B cell (primary cell): ENCODE results near the gene SYT11. TPM values are rescaled to one million over a fixed set of nuclear protein-coding genes. Genes with fewer than 3 reads are reported as not detected.
"Not testable (repeated sequence)": the region's sequence is repeated elsewhere in the genome, so short reads cannot be mapped to it uniquely, and the experiment has no call there.

Experiments used
- ATAC-seq: fragments of 200-7000 bp; cut with Tn5 transposase; one replicate; pipeline ENCODE4 v1.10.0; 2021; ENCODE audit warnings: low read depth, mild to moderate bottlenecking, moderate number of reproducible peaks, moderate library complexity
- CTCF ChIA-PET: fragments of 350-600 bp; sonication (Branson Sonifier 250); formaldehyde crosslinking; loops from one replicate; lab custom pipeline; 2021; ENCODE audit warnings: antibody characterized with exemption, inconsistent platforms; lab: Charles Lee
- POLR2A ChIA-PET: fragments of 350-600 bp; sonication (Branson Sonifier 250); formaldehyde crosslinking; loops from one replicate; lab custom pipeline; 2021; ENCODE audit warnings: antibody characterized with exemption; lab: Charles Lee
- DNase-seq: peaks from one replicate; pipeline ENCODE4 v3.0.0; 2013
- H2AFZ ChIP-seq: 2 replicates; pipeline ENCODE4 v1.6.1; 2012; ENCODE audit warnings: mild to moderate bottlenecking, low read depth, low read length; ENCODE audit not compliant: insufficient read depth, poor library complexity, severe bottlenecking
- H3K27ac ChIP-seq, 2 donors: 1 replicate in 1 of 2; 2 replicates in 1 of 2; pipeline ENCODE4 v1.5.1; 2012 to 2013; ENCODE audit warnings: low read length in 2 of 2, mild to moderate bottlenecking in 2 of 2, moderate library complexity in 1 of 2
- H3K27me3 ChIP-seq, 4 experiments: fragments of 200-600 bp in 1 of 4; sonication (generic) in 1 of 4; replicated peaks in 1 of 4; 1 replicate in 2 of 4; 2 replicates in 2 of 4; pipeline versions ENCODE4 v1.6.1 to v1.7.0; 2013 to 2016; ENCODE audit warnings: low read length in 3 of 4, mild to moderate bottlenecking in 2 of 4, mixed read lengths in 1 of 4, moderate library complexity in 1 of 4; ENCODE audit not compliant: insufficient read depth in 4 of 4, control insufficient read depth in 3 of 4; ENCODE audit errors: control extremely low read depth in 1 of 4
- H3K36me3 ChIP-seq, 2 experiments: replicated peaks in 1 of 2; 1 replicate in 1 of 2; 2 replicates in 1 of 2; pipeline versions ENCODE4 v1.6.1 to v1.7.1; 2013; ENCODE audit warnings: low read length in 1 of 2; ENCODE audit not compliant: insufficient read depth in 2 of 2, control insufficient read depth in 1 of 2; ENCODE audit errors: control extremely low read depth in 1 of 2, extremely low read depth in 1 of 2
- H3K4me1 ChIP-seq, 2 donors: fragments of 200-600 bp in 1 of 2; sonication (generic) in 1 of 2; 1 replicate in 1 of 2; 2 replicates in 1 of 2; pipeline versions ENCODE4 v1.5.1 to v1.6.1; 2013 to 2017; ENCODE audit warnings: low read length in 2 of 2; ENCODE audit not compliant: control insufficient read depth in 2 of 2, insufficient read depth in 2 of 2
- H3K4me2 ChIP-seq: replicated peaks from 2 replicates; pipeline ENCODE3; 2012; ENCODE audit warnings: mild to moderate bottlenecking, low read depth, low read length; ENCODE audit not compliant: poor library complexity, severe bottlenecking
- H3K4me3 ChIP-seq, 5 experiments: fragments of 200-600 bp in 1 of 5; sonication (generic) in 1 of 5; 1 replicate in 3 of 5; 2 replicates in 2 of 5; pipeline versions ENCODE4 v1.5.1 to v1.7.0; 2011 to 2016; ENCODE audit warnings: low read length in 4 of 5, mild to moderate bottlenecking in 4 of 5, low read depth in 2 of 5, control low read depth in 1 of 5, moderate library complexity in 1 of 5; ENCODE audit not compliant: insufficient read depth in 1 of 5; ENCODE audit errors: control extremely low read depth in 1 of 5, extremely low read depth in 1 of 5
- H3K79me2 ChIP-seq: fragments of 200-600 bp; sonication (generic); one replicate; pipeline ENCODE4 v1.6.0; 2016; ENCODE audit warnings: low read length; ENCODE audit not compliant: control insufficient read depth, insufficient read depth
- H3K9ac ChIP-seq: fragments of 200-600 bp; sonication (generic); 2 replicates; pipeline ENCODE4 v1.6.1; 2017; ENCODE audit warnings: mild to moderate bottlenecking, low read length, moderate library complexity
- H3K9me3 ChIP-seq, 3 donors: one replicate each; pipeline versions ENCODE4 v1.6.1 to v1.7.1; 2013; ENCODE audit warnings: low read length in 2 of 3; ENCODE audit not compliant: control insufficient read depth in 2 of 3, insufficient read depth in 1 of 3; ENCODE audit errors: control extremely low read depth in 1 of 3
- H4K20me1 ChIP-seq: 2 replicates; pipeline ENCODE4 v1.6.0; 2012; ENCODE audit warnings: mild to moderate bottlenecking, low read length; ENCODE audit not compliant: insufficient read depth, control insufficient read depth, poor library complexity, severe bottlenecking
- H3K27ac Mint-ChIP-seq: one replicate; pipeline ENCODE4 v1.8.0; 2021; ENCODE audit warnings: mixed read lengths
- H3K27me3 Mint-ChIP-seq: one replicate; pipeline ENCODE4 v1.8.0; 2021; ENCODE audit warnings: mixed read lengths
- H3K4me1 Mint-ChIP-seq: one replicate; pipeline ENCODE4 v1.8.0; 2021; ENCODE audit warnings: mixed read lengths
- H3K4me3 Mint-ChIP-seq: one replicate; pipeline ENCODE4 v1.8.0; 2021; ENCODE audit warnings: mixed read lengths
- H3K9me3 Mint-ChIP-seq: one replicate; pipeline ENCODE4 v1.8.0; 2022; ENCODE audit warnings: mixed read lengths; ENCODE audit not compliant: insufficient read depth
- EZH2 ChIP-seq: IDR thresholded peaks from 2 replicates; pipeline ENCODE4 v1.6.1; 2012; ENCODE audit warnings: borderline replicate concordance, low read depth, mild to moderate bottlenecking, moderate library complexity, low read length; ENCODE audit not compliant: insufficient read depth, poor library complexity, severe bottlenecking
- WGBS: methylation state at CpG from one replicate; pipeline ENCODE4 v1.1.5; 2013; ENCODE audit warnings: missing lambda C conversion rate; ENCODE audit not compliant: insufficient coverage; 5-methylcytosine and 5-hydroxymethylcytosine counted together
- intact Hi-C: fragments of 100-400 bp; cut with micrococcal nuclease; formaldehyde crosslinking; loops from one replicate; pipeline ENCODE4 v1.10.0; 2022
- polyA plus RNA-seq: library from polyadenylated mRNA; depleted of rRNA; stranded (reverse); fragments of >200 nt; gene quantifications from 2 replicates; pipeline ENCODE4 v1.2.3, GENCODE V29; 2012
- total RNA-seq, 2 donors: library from RNA; stranded (reverse); fragments of 120-200 nt in 1 of 2; gene quantifications; 1 replicate in 1 of 2; 2 replicates in 1 of 2; pipeline versions ENCODE4 v1.2.3 to v1.2.4, GENCODE V29; 2013 to 2022
- TF ChIP-seq, protein P1 (sequence below): fragments of 200-600 bp; IDR thresholded peaks from one replicate; pipeline ENCODE4 v1.8.0; 2022; ENCODE audit warnings: antibody characterized with exemption, mild to moderate bottlenecking

The SYT11 gene
- total and polyA plus RNA-seq, 2 donors (not counting 1 experiment from before 2014, with no cell fraction given), result 1.8 to 6.6 TPM

DNA sequence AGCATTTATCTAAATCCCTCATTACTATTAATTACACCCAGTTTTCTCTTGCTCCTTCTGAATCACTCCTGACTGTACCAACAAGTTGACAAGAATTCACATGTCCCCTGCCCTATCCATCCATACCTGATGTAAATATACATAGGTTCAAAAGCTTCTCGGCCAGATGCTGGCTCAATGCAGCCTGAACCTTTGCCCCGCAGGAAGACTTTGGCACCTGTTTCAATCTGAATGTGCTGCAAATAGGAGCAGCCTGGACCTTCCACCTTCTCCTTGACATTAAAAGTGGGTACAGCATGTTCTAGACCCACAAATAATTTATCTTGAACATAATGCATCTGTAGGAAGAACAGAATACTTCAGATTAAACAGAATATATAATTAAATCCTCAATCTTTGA lies 66.1 kb downstream of the SYT11 start:
- peaks cover 24% of the 10 kb centered on the region for H4K20me1 ChIP-seq
- WGBS, result no CpG with 5 or more reads among the region's 2 CpGs
- H3K4me2 ChIP-seq, result no peak overlapping the region
- ATAC-seq, result no peak
- H3K27me3 ChIP-seq, result no peaks in the 10 kb centered on the region
- no peak overlapping the region for H3K4me3 Mint-ChIP-seq
- no peak overlapping the region for H3K27ac ChIP-seq
- H3K4me1 Mint-ChIP-seq, result peaks cover 4% of the 10 kb centered on the region
- POLR2A ChIA-PET, result no interaction called here
- peaks cover 0 to 4% of the 10 kb centered on the region in 2 donors for H3K4me1 ChIP-seq
- H3K9ac ChIP-seq, result no peak overlapping the region
- no peaks in the 10 kb centered on the region for H3K9me3 ChIP-seq
- H3K4me3 ChIP-seq, result no peak overlapping the region
- H3K27me3 Mint-ChIP-seq, result no peaks in the 10 kb centered on the region
- H3K9me3 Mint-ChIP-seq, result no peaks in the 10 kb centered on the region
- TF ChIP-seq EZH2, result no peak
- TF ChIP-seq, protein P1, sequence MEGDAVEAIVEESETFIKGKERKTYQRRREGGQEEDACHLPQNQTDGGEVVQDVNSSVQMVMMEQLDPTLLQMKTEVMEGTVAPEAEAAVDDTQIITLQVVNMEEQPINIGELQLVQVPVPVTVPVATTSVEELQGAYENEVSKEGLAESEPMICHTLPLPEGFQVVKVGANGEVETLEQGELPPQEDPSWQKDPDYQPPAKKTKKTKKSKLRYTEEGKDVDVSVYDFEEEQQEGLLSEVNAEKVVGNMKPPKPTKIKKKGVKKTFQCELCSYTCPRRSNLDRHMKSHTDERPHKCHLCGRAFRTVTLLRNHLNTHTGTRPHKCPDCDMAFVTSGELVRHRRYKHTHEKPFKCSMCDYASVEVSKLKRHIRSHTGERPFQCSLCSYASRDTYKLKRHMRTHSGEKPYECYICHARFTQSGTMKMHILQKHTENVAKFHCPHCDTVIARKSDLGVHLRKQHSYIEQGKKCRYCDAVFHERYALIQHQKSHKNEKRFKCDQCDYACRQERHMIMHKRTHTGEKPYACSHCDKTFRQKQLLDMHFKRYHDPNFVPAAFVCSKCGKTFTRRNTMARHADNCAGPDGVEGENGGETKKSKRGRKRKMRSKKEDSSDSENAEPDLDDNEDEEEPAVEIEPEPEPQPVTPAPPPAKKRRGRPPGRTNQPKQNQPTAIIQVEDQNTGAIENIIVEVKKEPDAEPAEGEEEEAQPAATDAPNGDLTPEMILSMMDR, result no peak
- peaks cover 31% of the 10 kb centered on the region for H3K79me2 ChIP-seq
- intact Hi-C loops, result no loop called here
- CTCF ChIA-PET, result no interaction called here
- DNase-seq, result no peak
- no peak overlapping the region for H3K27ac Mint-ChIP-seq
- peaks cover 19 to 86% of the 10 kb centered on the region in 2 experiments for H3K36me3 ChIP-seq
- H2AFZ ChIP-seq, result no peak overlapping the region

DNA sequence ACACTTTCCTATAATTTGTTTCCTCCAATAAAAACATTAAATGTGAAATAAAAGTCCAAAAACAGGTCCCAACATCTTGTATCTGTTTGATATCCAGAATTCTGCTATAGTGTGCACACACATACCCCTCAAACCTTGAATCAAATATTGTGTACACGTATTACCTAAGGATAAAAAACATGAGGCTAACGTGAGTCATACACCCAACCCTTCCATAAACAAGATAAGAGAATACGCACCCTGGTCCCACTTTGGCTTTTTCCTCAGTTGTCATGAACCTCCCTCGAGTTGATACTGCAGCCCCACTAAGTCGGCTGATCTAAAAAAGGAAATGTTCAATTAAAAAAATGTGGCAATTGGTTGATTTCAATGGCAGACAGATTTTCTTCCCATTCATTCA lies 69.7 kb downstream of the SYT11 start:
- DNase-seq, result no peak
- no peak for ATAC-seq
- Mint-ChIP-seq H3K4me3 (no peak overlapping the region), H3K4me1 (peaks cover 28% of the 10 kb centered on the region), H3K9me3 (no peaks in the 10 kb centered on the region), H3K27me3 (no peaks in the 10 kb centered on the region), H3K27ac (no peak overlapping the region)
- no peak overlapping the region for H3K9ac ChIP-seq
- WGBS, result 93% methylated on average over 3 of the region's 5 CpGs
- ChIA-PET CTCF (interaction anchor here (1.3 kb wide), 1 partner anchor 9 kb away, joined by 6 read pairs; no protein-coding TSS in a partner anchor), POLR2A (no interaction called here)
- no peak overlapping the region for H2AFZ ChIP-seq
- H4K20me1 ChIP-seq, result peaks cover 39% of the 10 kb centered on the region
- peaks cover 67% of the 10 kb centered on the region for H3K79me2 ChIP-seq
- H3K4me3 ChIP-seq, result no peak overlapping the region
- H3K27ac ChIP-seq, result no peak overlapping the region
- H3K27me3 ChIP-seq, result no peaks in the 10 kb centered on the region
- peaks cover 27 to 36% of the 10 kb centered on the region in 2 donors for H3K4me1 ChIP-seq
- H3K36me3 ChIP-seq, result peaks cover 3 to 74% of the 10 kb centered on the region in 2 experiments
- intact Hi-C loops, result no loop called here
- no peaks in the 10 kb centered on the region for H3K9me3 ChIP-seq
- TF ChIP-seq, protein P1, result no peak
- TF ChIP-seq EZH2, result no peak
- no peak overlapping the region for H3K4me2 ChIP-seq

DNA sequence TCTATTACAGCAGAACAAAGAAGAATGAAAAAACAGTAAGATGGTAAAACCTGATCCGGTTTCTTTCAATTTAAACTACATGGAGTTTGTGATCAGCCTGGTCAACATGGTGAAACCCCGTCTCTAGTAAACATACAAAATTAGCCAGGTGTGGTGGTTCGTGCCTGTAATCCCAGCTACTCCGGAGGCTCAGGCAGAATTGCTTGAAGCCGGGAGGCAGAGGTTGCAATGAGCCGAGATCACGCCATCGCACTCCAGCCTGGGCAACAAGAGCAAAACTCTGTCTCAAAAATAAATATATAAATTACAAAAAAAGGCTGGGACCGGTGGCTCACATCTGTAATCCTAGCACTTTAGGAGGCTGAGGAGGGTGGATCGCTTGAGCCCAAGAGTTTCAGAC lies 71.4 kb downstream of the SYT11 start:
- ChIA-PET CTCF (interaction anchor here (0.7 to 6.3 kb wide), 4 partner anchors 14 to 1241 kb away, joined by 4 to 83 read pairs (median 6); no protein-coding TSS in a partner anchor), POLR2A (interaction anchor here (0.7 kb wide), 2 partner anchors 23 to 27 kb away, joined by 3 read pairs; no protein-coding TSS in a partner anchor)
- H3K4me3 ChIP-seq, H3K9ac ChIP-seq, H3K9me3 Mint-ChIP-seq, DNase-seq, H3K4me2 ChIP-seq, ATAC-seq, H3K27me3 ChIP-seq, H2AFZ ChIP-seq, H3K4me3 Mint-ChIP-seq, H3K27me3 Mint-ChIP-seq, H3K9me3 ChIP-seq: not testable (repeated sequence)
- Histone ChIP-seq H3K79me2 (peaks cover 72% of the 10 kb centered on the region), H4K20me1 (peaks cover 39% of the 10 kb centered on the region), H3K36me3 (peaks cover 2 to 59% of the 10 kb centered on the region in 2 experiments), H3K27ac (peak overlapping the region in 1 of 2 donors; percentile 53), H3K4me1 (peaks cover 31 to 42% of the 10 kb centered on the region in 2 donors)
- WGBS, result 80% methylated on average over 1 of the region's 10 CpGs
- intact Hi-C loops, result loop anchor here (5.0 kb wide), 1 partner anchor 137 kb away; no protein-coding TSS in a partner anchor
- Mint-ChIP-seq H3K4me1 (peaks cover 28% of the 10 kb centered on the region), H3K27ac (peak overlapping the region; percentile 11)
